ENCODE data around the gene LPCAT2.
"Not testable (repeated sequence)": the region's sequence is repeated elsewhere in the genome, so short reads cannot be mapped to it uniquely, and the experiment has no call there.

LPCAT2 gene

GRCh38 chr16:55597928-55598327 lies 89.1 kb downstream of the LPCAT2 start:
- DNase-seq = no peak

DNA sequence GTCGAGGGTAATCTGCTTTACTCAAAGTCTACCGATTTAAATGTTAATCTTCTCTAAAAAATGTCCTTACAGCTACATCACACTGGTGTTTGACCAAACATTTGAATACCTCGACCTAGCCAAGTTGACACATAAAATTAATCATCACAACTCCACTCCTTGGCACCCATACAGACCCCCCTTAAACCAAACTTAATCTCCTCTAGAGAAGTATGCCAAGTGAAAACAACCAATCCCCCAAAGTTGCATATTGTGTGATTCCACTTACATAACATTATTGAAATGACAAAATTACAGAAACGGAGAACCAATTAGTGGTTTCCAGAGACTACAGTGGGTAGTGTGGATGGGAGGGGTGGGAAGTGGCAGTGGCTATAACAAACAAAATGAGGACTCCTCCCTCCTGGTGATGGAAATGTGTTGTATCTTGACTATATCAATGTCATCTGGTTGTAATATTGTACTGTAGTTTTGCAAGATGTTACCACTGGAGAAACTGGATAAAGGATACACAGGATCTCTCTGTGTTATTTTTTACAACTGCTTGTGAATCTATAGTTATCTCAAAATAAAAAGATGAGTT lies 97.0 kb downstream of the LPCAT2 start:
- no peak for DNase-seq

DNA sequence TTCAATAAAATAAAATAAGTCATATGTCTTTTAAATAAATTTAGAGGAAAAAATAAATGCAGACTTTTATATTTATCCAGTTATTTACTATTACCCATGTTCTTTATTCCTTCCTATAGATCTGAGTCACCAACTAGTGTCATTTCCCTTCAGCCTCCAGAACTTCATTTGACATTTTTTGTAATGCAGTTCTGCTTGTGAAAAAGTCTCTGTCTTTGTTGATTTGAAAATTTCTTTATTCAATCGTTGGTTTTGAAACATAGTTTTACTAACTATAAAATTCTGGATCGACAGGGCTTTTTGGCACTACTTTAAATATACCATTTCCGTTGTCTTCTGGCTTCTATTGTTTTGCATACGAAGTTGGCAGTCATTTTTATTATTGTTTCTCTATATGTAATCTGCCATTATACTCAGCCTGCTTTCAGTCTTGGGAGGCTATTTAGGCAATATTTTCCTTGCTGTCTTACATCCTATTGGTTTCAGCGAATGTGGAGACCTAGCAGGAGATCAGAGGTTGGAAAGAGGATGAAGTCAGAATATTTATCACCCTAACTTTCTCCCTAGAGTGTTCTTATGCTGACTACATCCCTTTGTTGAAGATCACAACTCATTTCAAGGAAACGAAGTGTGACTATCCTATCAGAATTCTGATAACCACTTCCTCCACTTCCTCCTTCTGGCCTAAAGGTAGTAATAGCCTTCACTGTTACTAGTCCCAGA lies 104.9 kb downstream of the LPCAT2 start:
- no peak for DNase-seq

- no peak for DNase-seq
Observed at GRCh38 chr16:55615071-55615470, 106.2 kb downstream of the LPCAT2 start.

DNA sequence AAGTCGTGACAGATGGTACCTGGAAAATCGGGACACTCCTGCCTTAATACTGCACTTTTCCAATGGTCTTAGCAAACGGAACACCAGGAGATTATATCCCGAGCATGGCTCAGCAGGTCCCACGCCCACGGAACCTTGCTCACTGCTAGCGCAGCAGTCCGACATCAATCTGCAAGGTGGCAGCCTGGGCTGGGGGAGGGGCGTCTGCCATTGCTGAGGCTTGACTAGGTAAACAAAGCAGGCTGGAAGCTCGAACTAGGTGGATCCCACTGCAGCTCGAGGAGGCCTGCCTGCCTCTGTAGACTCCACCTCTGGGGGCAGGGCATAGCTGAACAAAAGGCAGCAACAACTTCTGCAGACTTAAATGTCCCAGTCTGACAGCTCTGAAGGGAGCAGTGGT lies 106.8 kb downstream of the LPCAT2 start:
- not testable (repeated sequence) for DNase-seq

- DNase-seq = no peak
Observed at GRCh38 chr16:55621771-55622170, 112.9 kb downstream of the LPCAT2 start.

DNA sequence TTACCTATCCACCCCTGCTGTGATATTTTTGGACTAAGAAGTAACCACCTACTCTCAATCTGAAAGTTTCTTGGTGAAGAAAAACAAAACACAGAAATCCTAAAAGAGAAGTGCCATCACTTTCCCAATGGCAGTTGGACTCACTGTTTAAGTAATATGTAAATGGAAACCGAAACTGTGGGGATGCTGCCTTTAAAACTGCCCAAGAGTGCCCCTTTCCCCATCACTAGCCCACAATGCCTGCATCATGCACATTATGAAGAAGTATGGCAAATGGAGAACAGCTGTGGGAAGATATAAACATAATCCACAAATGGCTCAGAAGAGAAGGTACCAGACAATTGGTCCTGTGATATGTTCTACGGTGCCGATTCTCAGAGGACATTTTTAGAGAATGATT lies 113.4 kb downstream of the LPCAT2 start:
- no peak for DNase-seq

GRCh38 chr16:55622930-55623561 lies 114.2 kb downstream of the LPCAT2 start:
- no peak for DNase-seq

DNA sequence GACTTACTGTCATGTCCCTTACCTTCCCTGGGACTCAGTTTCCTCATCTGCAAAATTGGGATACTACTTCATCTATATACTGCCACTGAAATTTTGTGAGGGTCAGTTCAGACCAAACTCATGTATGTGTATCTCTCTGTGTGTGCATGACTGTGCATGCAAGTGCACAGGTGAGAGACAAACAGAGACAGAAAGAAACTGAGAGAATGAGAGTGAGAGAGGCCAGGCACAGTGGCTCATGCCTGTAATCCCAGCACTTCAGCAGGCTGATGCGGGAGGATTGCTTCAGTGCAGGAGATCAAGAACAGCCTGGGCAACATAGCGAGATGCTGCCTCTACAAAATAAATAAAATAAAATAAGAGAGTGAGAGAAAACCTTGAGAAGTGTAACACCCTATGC lies 114.8 kb downstream of the LPCAT2 start:
- no peak for DNase-seq

DNA sequence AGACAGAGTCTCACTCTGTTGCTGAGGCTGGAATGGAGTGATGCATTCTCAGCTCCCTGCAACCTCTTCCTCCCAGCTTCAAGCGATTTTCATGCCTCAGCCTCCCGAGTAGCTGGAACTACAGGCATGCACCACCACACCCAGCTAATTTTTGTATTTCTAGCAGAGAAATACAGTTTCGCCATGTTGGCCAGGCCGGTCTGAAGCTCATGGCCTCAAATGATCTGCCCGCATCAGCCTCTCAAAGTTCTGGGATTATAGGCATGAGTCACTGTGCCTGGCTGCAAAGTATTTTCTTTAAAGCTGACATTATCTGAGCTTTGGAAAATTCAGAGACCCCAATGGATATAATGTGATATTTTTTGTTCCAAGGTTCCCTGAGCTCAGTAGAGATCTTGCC lies 115.8 kb downstream of the LPCAT2 start:
- no peak for DNase-seq

DNA sequence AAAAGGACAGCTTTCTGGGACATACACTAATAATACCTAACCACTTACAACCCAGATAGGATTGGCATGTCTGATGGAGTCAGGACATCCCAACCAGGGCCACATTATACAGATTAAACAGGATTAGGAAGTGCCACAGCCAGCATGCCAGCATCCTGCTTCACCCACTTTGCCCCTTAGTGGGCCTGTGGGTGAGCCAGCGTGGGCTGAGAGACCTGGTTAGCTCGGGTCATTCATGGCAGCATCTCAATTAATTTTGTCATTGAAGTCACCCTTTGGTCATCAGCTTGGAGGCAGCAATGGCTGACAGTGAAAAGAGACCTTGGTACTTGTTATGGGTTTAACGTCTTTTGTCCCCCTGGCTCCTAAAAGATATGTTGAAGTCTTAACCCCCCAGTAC lies 117.0 kb downstream of the LPCAT2 start:
- no peak for DNase-seq

GRCh38 chr16:55628306-55628968 lies 119.6 kb downstream of the LPCAT2 start:
- no peak for DNase-seq

DNA sequence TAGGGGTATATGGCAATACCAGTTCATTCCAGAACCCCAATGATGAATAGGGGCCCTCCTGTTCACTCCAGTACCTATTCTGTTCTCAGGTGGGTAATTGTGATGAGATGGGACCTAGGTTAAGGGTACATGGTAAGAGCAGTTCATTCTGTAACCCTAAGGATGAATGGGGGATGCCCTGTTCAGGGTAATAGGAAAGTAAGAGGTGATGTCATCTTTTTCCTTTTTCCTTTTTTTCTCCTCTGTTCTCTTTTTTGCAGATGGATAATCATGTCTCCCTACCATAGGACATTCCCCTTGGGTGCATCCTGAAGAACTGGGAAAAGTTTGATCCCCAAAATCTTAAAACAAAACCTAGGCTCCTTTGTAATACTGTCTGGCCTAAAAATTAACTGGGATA lies 121.9 kb downstream of the LPCAT2 start:
- no peak for DNase-seq

- DNase-seq = no peak
Observed at GRCh38 chr16:55632259-55632658, 123.4 kb downstream of the LPCAT2 start.

DNA sequence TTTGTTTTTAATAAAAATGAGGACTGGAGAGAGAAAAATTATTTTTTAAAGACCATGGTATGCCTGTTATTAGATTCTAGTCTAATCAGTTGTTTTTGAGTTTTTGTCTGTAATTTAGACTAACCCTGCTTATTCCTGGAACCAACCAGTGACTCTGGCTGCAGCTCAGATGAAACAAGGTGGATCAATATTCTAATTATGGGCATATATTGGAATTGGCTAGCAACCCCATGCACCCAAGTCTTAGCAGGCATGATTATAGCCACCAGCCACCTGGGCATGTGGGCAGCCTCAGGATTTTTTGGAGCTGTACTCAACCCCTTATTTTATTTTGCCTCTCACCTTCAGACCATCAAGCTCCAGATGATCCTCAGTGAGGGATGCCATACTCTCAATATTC lies 125.3 kb downstream of the LPCAT2 start:
- no peak for DNase-seq

Data from nucleus accumbens (tissue), 56 donors.